Adrenal gland (tissue), 12 donors: ENCODE measurements around the gene ANXA6. TPM values are rescaled to one million over a fixed set of nuclear protein-coding genes. Genes with fewer than 3 reads are reported as not detected.

ENCODE experiments used
- DNase-seq, 7 donors: peaks; one replicate each; pipeline ENCODE4 v3.0.0-alpha.2; 2019 to 2020
- H3K27ac ChIP-seq, 5 donors: fragments of 200-600 bp; sonication (generic) in 4 of 5; 1 replicate in 3 of 5; 2 replicates in 2 of 5; pipeline versions ENCODE4 v1.5.1 to v1.8.0; 2016 to 2020; ENCODE audit warnings: mild to moderate bottlenecking in 1 of 5
- H3K27me3 ChIP-seq: fragments of 200-600 bp; 2 replicates; pipeline ENCODE4 v1.8.0; 2021
- H3K36me3 ChIP-seq, 2 donors: fragments of 200-600 bp; replicated peaks in 1 of 2; 1 replicate in 1 of 2; 2 replicates in 1 of 2; pipeline versions ENCODE4 v1.5.1 to v1.8.0; 2018 to 2022
- H3K4me1 ChIP-seq, 2 donors: fragments of 200-600 bp; replicated peaks in 1 of 2; 1 replicate in 1 of 2; 2 replicates in 1 of 2; pipeline versions ENCODE4 v1.5.1 to v1.8.0; 2018 to 2021
- H3K4me3 ChIP-seq, 4 donors: fragments of 200-600 bp; sonication (generic) in 3 of 4; one replicate each; pipeline ENCODE4 v1.5.1; 2016 to 2018
- H3K9me3 ChIP-seq, 3 donors: fragments of 200-600 bp; sonication (generic) in 1 of 3; replicated peaks in 1 of 3; 1 replicate in 2 of 3; 2 replicates in 1 of 3; pipeline versions ENCODE4 v1.5.1 to v1.8.0; 2016 to 2021
- POLR2A ChIP-seq, 2 donors: fragments of 450-650 bp; IDR thresholded peaks; one replicate each; pipeline ENCODE4 v1.6.1; 2017; ENCODE audit warnings: antibody characterized with exemption in 2 of 2, mild to moderate bottlenecking in 2 of 2, moderate library complexity in 1 of 2
- WGBS, 4 donors: extraction: QIAGEN DNeasy Blood & Tissue Kit in 2 of 4; methylation state at CpG; one replicate each; pipeline versions ENCODE4 v1.1.5 to v1.1.7; 2013 to 2017; 5-methylcytosine and 5-hydroxymethylcytosine counted together
- intact Hi-C, 2 donors: fragments of 100-400 bp; cut with DNase I; formaldehyde crosslinking; loops; one replicate each; pipeline versions ENCODE4 v1.14.1 to v1.15.0; 2022 to 2023
- polyA plus RNA-seq, 3 donors: library from polyadenylated mRNA; stranded (reverse); fragments of 200-250 nt in 2 of 3; fragments of 350-450 nt in 1 of 3; fragmentation: Illumina TruSeq in 1 of 3; extraction: RNeasy Lipid Tissue Mini Kit (QIAGEN cat#74804) in 1 of 3; gene quantifications; one replicate each; pipeline ENCODE4 v1.2.3, GENCODE V29; 2013 to 2014
- total RNA-seq, 9 donors: library from RNA; depleted of rRNA in 4 of 9; stranded (reverse); fragments of >200 nt in 4 of 9; fragments of 120-200 nt in 1 of 9; fragmentation: NEBNext Ultra II Directional in 1 of 9; extraction: Animal tissue kit (Norgen Biotek cat#: 25700) in 1 of 9; gene quantifications; one replicate each; pipeline versions ENCODE4 v1.1.0 to v1.2.4, GENCODE V29; 2013 to 2023
- TF ChIP-seq, protein P1 (sequence below), 6 experiments: fragments of 450-650 bp in 4 of 6; fragments of 200-600 bp in 2 of 6; sonication (generic) in 1 of 6; IDR thresholded peaks; 1 replicate in 5 of 6; 2 replicates in 1 of 6; pipeline versions ENCODE4 v1.5.1 to v1.8.0; 2016 to 2021; ENCODE audit warnings: antibody characterized with exemption in 6 of 6, mild to moderate bottlenecking in 2 of 6, moderate library complexity in 1 of 6
- donor health status: healthy with polysubstance abuse.
- donor health status: Bipolar disorder and iron deficiency.
- donor health status: DM: yes; HTN: yes; CAD: no.
- donor health status: DM: no; HTN: no; CAD: no.
- donor health status: DM: no; HTN: no; CAD: no.
- donor health status: DM: yes; HTN: yes; CAD: no.

ANXA6 gene
- total and polyA plus RNA-seq, 12 donors: 115 to 382 (median 212) TPM

DNA sequence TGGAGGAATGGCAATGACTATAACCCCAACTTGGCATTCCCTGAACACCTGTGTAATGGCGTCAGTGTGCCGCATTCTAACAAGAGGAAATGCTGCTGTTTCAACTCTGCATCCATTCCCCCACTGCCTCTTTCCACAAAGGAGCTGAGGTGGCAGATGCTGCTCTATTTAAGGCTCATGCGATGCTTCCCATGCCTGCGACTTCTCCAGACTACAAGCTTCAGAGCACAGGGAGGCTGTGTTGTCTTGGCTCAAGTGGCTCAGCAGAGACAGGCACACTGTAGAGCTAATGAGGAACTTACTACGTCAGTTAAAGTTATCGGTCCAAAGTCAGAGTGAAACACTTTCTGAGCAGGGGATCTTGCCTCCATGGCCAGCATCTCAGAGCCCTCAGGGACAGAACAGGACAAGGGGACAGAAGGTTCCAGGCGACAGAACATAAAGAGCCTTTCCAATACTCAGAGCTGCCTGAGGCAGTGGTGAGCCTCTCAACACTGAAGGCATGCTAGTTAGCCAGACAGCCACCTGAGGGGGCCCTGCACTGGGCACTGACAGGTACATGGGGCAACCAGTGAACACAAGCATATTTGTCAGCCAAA, 98.6 kb downstream of the ANXA6 start:
- peaks cover 34 to 40% of the 10 kb centered on the region in 2 donors for H3K4me1 ChIP-seq
- no peak for TF ChIP-seq POLR2A (IDR thresholded peaks at IDR 0.05)
- TF ChIP-seq, protein P1, sequence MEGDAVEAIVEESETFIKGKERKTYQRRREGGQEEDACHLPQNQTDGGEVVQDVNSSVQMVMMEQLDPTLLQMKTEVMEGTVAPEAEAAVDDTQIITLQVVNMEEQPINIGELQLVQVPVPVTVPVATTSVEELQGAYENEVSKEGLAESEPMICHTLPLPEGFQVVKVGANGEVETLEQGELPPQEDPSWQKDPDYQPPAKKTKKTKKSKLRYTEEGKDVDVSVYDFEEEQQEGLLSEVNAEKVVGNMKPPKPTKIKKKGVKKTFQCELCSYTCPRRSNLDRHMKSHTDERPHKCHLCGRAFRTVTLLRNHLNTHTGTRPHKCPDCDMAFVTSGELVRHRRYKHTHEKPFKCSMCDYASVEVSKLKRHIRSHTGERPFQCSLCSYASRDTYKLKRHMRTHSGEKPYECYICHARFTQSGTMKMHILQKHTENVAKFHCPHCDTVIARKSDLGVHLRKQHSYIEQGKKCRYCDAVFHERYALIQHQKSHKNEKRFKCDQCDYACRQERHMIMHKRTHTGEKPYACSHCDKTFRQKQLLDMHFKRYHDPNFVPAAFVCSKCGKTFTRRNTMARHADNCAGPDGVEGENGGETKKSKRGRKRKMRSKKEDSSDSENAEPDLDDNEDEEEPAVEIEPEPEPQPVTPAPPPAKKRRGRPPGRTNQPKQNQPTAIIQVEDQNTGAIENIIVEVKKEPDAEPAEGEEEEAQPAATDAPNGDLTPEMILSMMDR (IDR thresholded peaks at IDR 0.05): no peak
- peak in 1 of 7 donors; percentile 23 for DNase-seq
- no peak overlapping the region for H3K4me3 ChIP-seq
- peak overlapping the region in 2 of 5 donors; percentile 13 to 34 for H3K27ac ChIP-seq
- H3K36me3 ChIP-seq: peaks cover 0 to 36% of the 10 kb centered on the region in 2 donors
- H3K9me3 ChIP-seq: no peaks in the 10 kb centered on the region
- intact Hi-C loops: no loop called here
- no peaks in the 10 kb centered on the region for H3K27me3 ChIP-seq
- 77 to 89% (median 79%) methylated on average over 6 to 7 of the region's 7 CpGs for WGBS, 4 donors

- peaks cover 0 to 36% of the 10 kb centered on the region in 2 donors for H3K36me3 ChIP-seq
- H3K27me3 ChIP-seq: no peaks in the 10 kb centered on the region
- TF ChIP-seq, protein P1 (IDR thresholded peaks at IDR 0.05): peak in 1 of 6 experiments; percentile 8
- no peak for TF ChIP-seq POLR2A (IDR thresholded peaks at IDR 0.05)
- 82 to 98% (median 89%) methylated on average over 5 of the region's 5 CpGs for WGBS, 4 donors
- H3K4me3 ChIP-seq: no peak overlapping the region
- intact Hi-C loops: no loop called here
- peaks cover 27 to 34% of the 10 kb centered on the region in 2 donors for H3K4me1 ChIP-seq
- DNase-seq: no peak
- no peaks in the 10 kb centered on the region for H3K9me3 ChIP-seq
- no peak overlapping the region for H3K27ac ChIP-seq
Measured at GRCh38 chr5:151058301-151058700, 99.3 kb downstream of the ANXA6 start.

DNA sequence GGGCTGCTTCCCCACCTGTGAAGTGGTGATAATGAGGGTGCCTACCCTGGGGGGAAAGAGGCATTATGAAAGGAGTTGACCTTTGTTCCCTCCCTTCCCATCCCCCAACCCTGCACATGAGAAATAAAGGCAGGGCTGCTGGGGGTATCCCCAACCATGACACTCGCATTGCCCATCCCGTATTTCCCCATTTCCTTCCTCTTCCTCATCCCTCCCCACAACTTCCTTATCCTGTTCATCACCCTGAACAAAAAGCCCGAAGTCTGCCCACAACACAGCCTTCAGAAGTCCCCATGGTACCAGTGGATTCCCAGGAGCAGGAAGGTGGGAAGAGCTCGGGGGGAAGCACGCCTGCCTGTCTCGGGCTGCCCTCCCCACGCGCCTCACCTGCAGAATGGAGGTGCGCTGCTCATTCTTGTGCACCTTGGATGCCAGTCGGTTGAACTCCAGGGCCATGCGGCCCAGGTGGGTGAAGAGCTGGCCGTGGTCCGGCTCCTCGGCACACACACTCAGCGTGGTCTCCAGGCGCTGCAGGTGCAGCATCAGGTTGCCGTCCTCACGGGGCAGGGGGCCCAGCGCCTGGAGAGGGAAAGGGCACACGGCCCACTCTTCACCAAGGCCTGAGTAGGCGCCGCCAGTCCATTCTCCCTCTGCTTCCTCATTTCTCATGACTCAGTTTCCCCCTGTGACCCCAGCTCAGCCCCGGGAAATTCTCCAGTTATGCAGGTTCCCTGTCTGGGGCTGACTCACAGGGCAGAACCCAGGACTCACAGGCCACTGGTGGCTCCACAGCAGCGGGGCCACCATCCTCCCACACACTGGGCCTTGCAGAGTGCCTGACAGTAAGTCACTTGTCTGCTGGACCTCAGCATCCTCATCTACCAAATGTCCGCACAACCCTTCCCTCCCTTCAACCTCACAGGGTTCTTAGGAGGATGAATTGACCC, 100.9 kb downstream of the ANXA6 start:
- H3K27me3 ChIP-seq: no peaks in the 10 kb centered on the region
- no peaks in the 10 kb centered on the region for H3K9me3 ChIP-seq
- peaks cover 18 to 26% of the 10 kb centered on the region in 2 donors for H3K4me1 ChIP-seq
- H3K4me3 ChIP-seq: no peak overlapping the region
- TF ChIP-seq POLR2A (IDR thresholded peaks at IDR 0.05): no peak
- TF ChIP-seq, protein P1 (IDR thresholded peaks at IDR 0.05): no peak
- intact Hi-C loops: no loop called here
- DNase-seq: no peak
- no peak overlapping the region for H3K27ac ChIP-seq
- H3K36me3 ChIP-seq: peaks cover 0 to 29% of the 10 kb centered on the region in 2 donors
- 91 to 95% (median 93%) methylated on average over 15 to 25 of the region's 25 CpGs for WGBS, 4 donors

DNA sequence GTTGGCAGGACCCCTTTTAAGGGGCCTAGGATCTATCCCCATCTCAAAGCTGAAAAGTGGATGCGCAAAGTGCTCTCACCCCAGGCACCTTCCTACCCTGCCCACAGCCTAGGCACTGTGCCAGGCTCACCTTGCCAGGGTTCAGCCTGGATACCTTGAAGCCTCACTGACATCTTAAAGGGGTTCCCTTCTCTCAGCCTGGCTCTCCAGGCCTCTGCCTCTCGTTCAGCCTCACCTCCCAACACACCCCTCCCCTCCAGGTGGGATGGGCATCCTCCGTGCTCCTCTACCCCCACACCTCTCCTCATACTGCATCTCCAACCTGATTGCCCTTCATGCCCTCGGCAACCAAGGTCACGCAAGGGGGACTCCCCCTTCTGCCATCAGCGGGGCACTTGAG, 102.2 kb downstream of the ANXA6 start:
- H3K27ac ChIP-seq: no peak overlapping the region
- DNase-seq: no peak

More for the DNA sequence above, 102.2 kb downstream of the ANXA6 start:
- H3K4me3 ChIP-seq: no peak overlapping the region
- TF ChIP-seq, protein P1 (IDR thresholded peaks at IDR 0.05): no peak
- TF ChIP-seq POLR2A (IDR thresholded peaks at IDR 0.05): no peak
- H3K36me3 ChIP-seq: peaks cover 0 to 32% of the 10 kb centered on the region in 2 donors
- WGBS, 4 donors: 65 to 87% (median 77%) methylated on average over 6 of the region's 6 CpGs
- intact Hi-C loops: no loop called here
- peaks cover 12 to 17% of the 10 kb centered on the region in 2 donors for H3K4me1 ChIP-seq
- H3K9me3 ChIP-seq: no peaks in the 10 kb centered on the region
- no peaks in the 10 kb centered on the region for H3K27me3 ChIP-seq
